HepG2 (cell line): ENCODE results near the gene NECTIN2. TPM values are rescaled to one million over a fixed set of nuclear protein-coding genes. Genes with fewer than 3 reads are reported as not detected.

Source experiments
- MED8 ChIP-seq: sonication (generic); formaldehyde crosslinking; IDR thresholded peaks from 2 replicates; pipeline ENCODE4 v1.8.1; 2023; ENCODE audit warnings: mild to moderate bottlenecking, missing genetic modification reagents; ENCODE audit not compliant: insufficient replicate concordance
- NFKBIZ ChIP-seq: IDR thresholded peaks from 2 replicates; pipeline ENCODE4 v1.6.1; 2018; ENCODE audit warnings: missing genetic modification reagents, missing compliant biosample characterization
- SNAI1 ChIP-seq: sonication (generic); formaldehyde crosslinking; IDR thresholded peaks from 2 replicates; pipeline ENCODE4 v1.5.0; 2020; ENCODE audit warnings: mild to moderate bottlenecking, missing genetic modification reagents, borderline replicate concordance
- ZNF468 ChIP-seq: sonication (generic); formaldehyde crosslinking; IDR thresholded peaks from 2 replicates; pipeline ENCODE4 v1.8.0; 2022; ENCODE audit warnings: mild to moderate bottlenecking, moderate library complexity, missing genetic modification reagents
- ZNF7 ChIP-seq: IDR thresholded peaks from 2 replicates; pipeline ENCODE4 v1.6.1; 2016; ENCODE audit warnings: missing biosample characterization, missing genetic modification reagents
- ZNF788 ChIP-seq: sonication (generic); formaldehyde crosslinking; IDR thresholded peaks from 2 replicates; pipeline ENCODE4 v1.5.0; 2020; ENCODE audit warnings: mild to moderate bottlenecking, missing genetic modification reagents, borderline replicate concordance
- ZNF883 ChIP-seq: sonication (generic); formaldehyde crosslinking; IDR thresholded peaks from 2 replicates; pipeline ENCODE4 v1.5.1; 2020; ENCODE audit warnings: mild to moderate bottlenecking, missing genetic modification reagents; ENCODE audit errors: not compliant biosample characterization
- polyA plus RNA-seq, 8 experiments: library from polyadenylated mRNA; depleted of rRNA in 3 of 8; stranded (reverse) in 7 of 8; unstranded in 1 of 8; fragments of >200 nt; fragmentation: Illumina TruSeq in 4 of 8; extraction: Trizol in 4 of 8; gene quantifications; 2 replicates each; pipeline versions ENCODE4 v1.2.1 to v1.2.3, GENCODE V29; 2011 to 2016; ENCODE audit warnings: low read depth in 4 of 8, missing spikeins in 1 of 8, mixed read lengths in 1 of 8; ENCODE audit not compliant: insufficient read depth in 1 of 8
- total RNA-seq, 5 experiments: library from RNA; depleted of rRNA; stranded (reverse); fragments of >200 nt; fragmentation: Illumina TruSeq; extraction: Trizol; gene quantifications; 2 replicates each; pipeline ENCODE4 v1.2.3, GENCODE V29; 2016; ENCODE audit warnings: low read depth in 1 of 5
- TF ChIP-seq, protein P1 (sequence below): IDR thresholded peaks from 2 replicates; pipeline ENCODE4 v1.4.0; 2020; ENCODE audit warnings: mild to moderate bottlenecking, missing genetic modification reagents
- TF ChIP-seq, protein P2 (sequence below): sonication (generic); formaldehyde crosslinking; IDR thresholded peaks from 2 replicates; pipeline ENCODE4 v1.4.0; 2020; ENCODE audit warnings: missing genetic modification reagents
- TF ChIP-seq, protein P3 (sequence below), 2 experiments: fragments of 450-650 bp in 1 of 2; sonication (generic) in 1 of 2; formaldehyde crosslinking in 1 of 2; IDR thresholded peaks; 2 replicates each; pipeline versions ENCODE4 v1.6.1 to v1.8.0; 2016 to 2022; ENCODE audit warnings: antibody characterized with exemption in 1 of 2, mild to moderate bottlenecking in 1 of 2, missing genetic modification reagents in 1 of 2
- TF ChIP-seq, protein P4 (sequence below): sonication (generic); formaldehyde crosslinking; IDR thresholded peaks from 2 replicates; pipeline ENCODE4 v1.4.0; 2020; ENCODE audit warnings: missing genetic modification reagents

NECTIN2 gene
- total and polyA plus RNA-seq, 2 of the 13 experiments (the other 11 are each of a cell fraction or from before 2014, with no cell fraction given): 75.4 to 114 TPM

DNA sequence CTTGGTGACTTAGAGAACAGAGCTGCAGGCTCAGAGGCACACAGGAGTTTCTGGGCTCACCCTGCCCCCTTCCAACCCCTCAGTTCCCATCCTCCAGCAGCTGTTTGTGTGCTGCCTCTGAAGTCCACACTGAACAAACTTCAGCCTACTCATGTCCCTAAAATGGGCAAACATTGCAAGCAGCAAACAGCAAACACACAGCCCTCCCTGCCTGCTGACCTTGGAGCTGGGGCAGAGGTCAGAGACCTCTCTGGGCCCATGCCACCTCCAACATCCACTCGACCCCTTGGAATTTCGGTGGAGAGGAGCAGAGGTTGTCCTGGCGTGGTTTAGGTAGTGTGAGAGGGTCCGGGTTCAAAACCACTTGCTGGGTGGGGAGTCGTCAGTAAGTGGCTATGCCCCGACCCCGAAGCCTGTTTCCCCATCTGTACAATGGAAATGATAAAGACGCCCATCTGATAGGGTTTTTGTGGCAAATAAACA lies 78.2 kb downstream of the NECTIN2 start (continued):
- TF ChIP-seq, protein P1, sequence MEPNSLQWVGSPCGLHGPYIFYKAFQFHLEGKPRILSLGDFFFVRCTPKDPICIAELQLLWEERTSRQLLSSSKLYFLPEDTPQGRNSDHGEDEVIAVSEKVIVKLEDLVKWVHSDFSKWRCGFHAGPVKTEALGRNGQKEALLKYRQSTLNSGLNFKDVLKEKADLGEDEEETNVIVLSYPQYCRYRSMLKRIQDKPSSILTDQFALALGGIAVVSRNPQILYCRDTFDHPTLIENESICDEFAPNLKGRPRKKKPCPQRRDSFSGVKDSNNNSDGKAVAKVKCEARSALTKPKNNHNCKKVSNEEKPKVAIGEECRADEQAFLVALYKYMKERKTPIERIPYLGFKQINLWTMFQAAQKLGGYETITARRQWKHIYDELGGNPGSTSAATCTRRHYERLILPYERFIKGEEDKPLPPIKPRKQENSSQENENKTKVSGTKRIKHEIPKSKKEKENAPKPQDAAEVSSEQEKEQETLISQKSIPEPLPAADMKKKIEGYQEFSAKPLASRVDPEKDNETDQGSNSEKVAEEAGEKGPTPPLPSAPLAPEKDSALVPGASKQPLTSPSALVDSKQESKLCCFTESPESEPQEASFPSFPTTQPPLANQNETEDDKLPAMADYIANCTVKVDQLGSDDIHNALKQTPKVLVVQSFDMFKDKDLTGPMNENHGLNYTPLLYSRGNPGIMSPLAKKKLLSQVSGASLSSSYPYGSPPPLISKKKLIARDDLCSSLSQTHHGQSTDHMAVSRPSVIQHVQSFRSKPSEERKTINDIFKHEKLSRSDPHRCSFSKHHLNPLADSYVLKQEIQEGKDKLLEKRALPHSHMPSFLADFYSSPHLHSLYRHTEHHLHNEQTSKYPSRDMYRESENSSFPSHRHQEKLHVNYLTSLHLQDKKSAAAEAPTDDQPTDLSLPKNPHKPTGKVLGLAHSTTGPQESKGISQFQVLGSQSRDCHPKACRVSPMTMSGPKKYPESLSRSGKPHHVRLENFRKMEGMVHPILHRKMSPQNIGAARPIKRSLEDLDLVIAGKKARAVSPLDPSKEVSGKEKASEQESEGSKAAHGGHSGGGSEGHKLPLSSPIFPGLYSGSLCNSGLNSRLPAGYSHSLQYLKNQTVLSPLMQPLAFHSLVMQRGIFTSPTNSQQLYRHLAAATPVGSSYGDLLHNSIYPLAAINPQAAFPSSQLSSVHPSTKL (CRISPR knock-in tag): peak; percentile 99
- TF ChIP-seq NFKBIZ (peak; percentile 90), ZNF883 (CRISPR knock-in tag) (no peak), ZNF7 (no peak), ZNF788 (CRISPR knock-in tag) (peak; percentile 81; the same call in 1 of the 2 replicates), ZNF468 (CRISPR knock-in tag) (no peak), MED8 (CRISPR knock-in tag) (peak; percentile 99), SNAI1 (CRISPR knock-in tag) (no peak)
- TF ChIP-seq, protein P2, sequence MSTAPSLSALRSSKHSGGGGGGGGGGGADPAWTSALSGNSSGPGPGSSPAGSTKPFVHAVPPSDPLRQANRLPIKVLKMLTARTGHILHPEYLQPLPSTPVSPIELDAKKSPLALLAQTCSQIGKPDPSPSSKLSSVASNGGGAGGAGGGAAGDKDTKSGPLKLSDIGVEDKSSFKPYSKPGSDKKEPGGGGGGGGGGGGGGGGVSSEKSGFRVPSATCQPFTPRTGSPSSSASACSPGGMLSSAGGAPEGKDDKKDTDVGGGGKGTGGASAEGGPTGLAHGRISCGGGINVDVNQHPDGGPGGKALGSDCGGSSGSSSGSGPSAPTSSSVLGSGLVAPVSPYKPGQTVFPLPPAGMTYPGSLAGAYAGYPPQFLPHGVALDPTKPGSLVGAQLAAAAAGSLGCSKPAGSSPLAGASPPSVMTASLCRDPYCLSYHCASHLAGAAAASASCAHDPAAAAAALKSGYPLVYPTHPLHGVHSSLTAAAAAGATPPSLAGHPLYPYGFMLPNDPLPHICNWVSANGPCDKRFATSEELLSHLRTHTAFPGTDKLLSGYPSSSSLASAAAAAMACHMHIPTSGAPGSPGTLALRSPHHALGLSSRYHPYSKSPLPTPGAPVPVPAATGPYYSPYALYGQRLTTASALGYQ (CRISPR knock-in tag): peak; percentile 94
- TF ChIP-seq, protein P3, sequence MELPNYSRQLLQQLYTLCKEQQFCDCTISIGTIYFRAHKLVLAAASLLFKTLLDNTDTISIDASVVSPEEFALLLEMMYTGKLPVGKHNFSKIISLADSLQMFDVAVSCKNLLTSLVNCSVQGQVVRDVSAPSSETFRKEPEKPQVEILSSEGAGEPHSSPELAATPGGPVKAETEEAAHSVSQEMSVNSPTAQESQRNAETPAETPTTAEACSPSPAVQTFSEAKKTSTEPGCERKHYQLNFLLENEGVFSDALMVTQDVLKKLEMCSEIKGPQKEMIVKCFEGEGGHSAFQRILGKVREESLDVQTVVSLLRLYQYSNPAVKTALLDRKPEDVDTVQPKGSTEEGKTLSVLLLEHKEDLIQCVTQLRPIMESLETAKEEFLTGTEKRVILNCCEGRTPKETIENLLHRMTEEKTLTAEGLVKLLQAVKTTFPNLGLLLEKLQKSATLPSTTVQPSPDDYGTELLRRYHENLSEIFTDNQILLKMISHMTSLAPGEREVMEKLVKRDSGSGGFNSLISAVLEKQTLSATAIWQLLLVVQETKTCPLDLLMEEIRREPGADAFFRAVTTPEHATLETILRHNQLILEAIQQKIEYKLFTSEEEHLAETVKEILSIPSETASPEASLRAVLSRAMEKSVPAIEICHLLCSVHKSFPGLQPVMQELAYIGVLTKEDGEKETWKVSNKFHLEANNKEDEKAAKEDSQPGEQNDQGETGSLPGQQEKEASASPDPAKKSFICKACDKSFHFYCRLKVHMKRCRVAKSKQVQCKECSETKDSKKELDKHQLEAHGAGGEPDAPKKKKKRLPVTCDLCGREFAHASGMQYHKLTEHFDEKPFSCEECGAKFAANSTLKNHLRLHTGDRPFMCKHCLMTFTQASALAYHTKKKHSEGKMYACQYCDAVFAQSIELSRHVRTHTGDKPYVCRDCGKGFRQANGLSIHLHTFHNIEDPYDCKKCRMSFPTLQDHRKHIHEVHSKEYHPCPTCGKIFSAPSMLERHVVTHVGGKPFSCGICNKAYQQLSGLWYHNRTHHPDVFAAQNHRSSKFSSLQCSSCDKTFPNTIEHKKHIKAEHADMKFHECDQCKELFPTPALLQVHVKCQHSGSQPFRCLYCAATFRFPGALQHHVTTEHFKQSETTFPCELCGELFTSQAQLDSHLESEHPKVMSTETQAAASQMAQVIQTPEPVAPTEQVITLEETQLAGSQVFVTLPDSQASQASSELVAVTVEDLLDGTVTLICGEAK (IDR thresholded peaks at IDR 0.05): no peak
- TF ChIP-seq, protein P3 (CRISPR knock-in tag; IDR thresholded peaks at IDR 0.05): no peak
- TF ChIP-seq, protein P4, sequence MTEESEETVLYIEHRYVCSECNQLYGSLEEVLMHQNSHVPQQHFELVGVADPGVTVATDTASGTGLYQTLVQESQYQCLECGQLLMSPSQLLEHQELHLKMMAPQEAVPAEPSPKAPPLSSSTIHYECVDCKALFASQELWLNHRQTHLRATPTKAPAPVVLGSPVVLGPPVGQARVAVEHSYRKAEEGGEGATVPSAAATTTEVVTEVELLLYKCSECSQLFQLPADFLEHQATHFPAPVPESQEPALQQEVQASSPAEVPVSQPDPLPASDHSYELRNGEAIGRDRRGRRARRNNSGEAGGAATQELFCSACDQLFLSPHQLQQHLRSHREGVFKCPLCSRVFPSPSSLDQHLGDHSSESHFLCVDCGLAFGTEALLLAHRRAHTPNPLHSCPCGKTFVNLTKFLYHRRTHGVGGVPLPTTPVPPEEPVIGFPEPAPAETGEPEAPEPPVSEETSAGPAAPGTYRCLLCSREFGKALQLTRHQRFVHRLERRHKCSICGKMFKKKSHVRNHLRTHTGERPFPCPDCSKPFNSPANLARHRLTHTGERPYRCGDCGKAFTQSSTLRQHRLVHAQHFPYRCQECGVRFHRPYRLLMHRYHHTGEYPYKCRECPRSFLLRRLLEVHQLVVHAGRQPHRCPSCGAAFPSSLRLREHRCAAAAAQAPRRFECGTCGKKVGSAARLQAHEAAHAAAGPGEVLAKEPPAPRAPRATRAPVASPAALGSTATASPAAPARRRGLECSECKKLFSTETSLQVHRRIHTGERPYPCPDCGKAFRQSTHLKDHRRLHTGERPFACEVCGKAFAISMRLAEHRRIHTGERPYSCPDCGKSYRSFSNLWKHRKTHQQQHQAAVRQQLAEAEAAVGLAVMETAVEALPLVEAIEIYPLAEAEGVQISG (CRISPR knock-in tag): peak; percentile 85
